CD1c-positive myeloid dendritic cell (primary cell): ENCODE measurements around the gene GAS2L2.

Experiments
- DNase-seq: peaks from one replicate; pipeline ENCODE4 v3.0.0-alpha.2; 2016; ENCODE audit errors: extremely low spot score

Gene GAS2L2

DNA sequence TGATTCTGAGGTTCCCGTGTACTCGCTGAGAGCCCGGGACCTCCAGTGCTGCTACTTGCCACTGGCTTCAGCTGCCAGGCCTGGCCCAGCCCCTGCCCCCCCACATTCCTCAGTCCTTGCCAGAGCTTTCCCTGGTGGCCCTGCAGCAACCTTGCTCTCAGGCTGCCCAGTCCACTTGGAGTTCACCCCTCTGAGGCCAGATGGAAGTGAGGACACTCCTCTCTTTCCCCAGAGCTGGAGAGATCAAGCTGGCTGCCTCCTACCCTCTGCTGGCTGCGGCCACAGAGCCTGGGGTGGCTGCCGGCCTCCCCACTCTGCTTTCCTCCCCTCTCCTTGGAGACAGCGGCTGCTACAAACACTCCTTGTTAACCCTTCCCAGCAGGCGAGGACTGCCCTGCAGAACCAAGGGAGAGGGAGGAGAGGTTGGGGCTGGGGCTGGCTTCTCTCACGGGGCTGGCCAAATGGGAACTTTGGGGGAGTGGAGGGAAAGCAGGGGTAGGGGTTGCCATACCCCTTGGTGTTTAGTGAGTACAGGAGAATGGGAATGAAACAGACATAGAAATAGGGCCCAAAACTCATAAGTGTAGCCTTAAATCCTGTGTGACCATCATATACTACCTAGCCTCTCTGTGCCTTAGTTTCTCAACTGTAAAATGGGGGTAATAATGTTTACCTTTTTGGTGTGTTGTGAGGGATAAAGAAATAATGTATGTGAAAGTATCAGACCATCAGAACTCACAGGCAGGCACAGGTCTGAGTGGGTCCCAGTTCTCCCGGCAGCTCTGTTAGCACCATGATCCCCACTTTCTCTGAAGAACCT lies at the start of gene GAS2L2:
GAS2L2 (minus strand) TSS at position 295 of the 820 bp plus-strand sequence. CDS start 389 bp downstream, outside the sequence.
- no peak for DNase-seq

DNA sequence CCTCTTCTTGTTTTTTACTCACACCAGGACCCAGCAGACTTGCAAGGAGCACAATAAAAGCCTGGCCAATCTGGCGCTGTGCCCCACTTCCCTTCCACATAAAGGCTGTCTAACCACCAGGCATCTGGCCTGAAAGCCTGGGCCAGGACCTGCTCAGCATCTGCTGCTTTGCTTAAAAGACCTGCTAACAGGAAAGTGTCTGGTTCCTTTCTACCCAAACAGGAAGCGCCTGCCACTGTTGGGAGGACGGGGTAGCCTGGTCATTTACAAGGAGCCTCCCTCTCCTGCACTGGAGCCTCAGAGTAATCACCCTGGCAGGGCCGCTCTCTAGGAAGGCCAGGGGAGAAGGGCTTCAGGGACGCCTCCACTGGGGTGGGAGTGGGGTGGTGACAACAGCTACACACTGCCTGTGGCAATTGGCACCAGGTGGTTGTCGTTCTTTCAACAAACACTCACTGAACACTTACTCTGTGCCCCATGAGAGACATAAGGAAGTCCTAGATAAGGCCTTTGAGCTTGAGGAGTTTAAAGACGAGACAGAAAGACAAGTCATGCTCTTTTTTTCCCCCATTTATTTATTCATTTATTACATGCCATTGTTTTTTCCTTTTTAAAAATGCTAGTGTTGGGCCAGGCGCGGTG lies 48.7 kb upstream of the GAS2L2 start:
- DNase-seq, result peak; percentile 25

DNA sequence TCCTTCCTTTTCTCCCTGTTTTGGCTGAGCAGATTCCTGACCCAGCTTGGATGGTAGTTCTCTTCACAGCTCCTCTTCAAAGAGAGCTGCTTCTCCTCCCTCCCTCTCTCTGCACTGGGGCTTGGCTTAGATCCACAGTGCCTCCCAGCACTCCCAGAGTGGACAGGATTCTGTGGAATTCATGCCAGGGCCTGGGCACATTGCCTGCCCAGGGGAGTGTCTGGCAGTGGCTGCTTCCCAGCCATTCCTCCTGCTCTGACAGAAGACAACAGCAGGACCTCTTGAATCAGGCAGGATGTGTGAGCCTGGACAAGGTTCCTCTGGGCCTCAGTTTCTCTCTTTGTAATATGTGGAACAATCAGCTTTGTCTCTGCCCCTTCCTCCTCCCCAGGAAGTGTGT lies 46.9 kb upstream of the GAS2L2 start:
- no peak for DNase-seq

DNA sequence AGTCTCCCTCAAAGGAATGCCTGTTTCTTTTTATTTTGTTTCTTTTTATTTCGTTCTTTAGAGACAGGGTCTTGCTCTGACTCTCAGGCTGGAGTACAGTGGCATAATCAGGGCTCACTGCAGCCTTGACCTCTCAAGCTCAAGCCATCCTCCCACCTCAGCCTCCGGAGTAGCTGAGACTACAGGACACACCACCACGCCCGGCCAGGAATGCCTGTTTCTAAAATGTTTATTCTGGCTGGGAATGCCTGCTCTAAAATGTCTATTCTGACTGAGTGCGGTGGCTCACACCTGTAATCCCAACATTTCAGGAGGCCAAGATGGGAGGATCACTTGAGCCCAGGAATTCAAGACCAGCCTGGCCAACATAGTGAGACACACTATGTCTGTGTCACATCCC lies 44.9 kb upstream of the GAS2L2 start:
- DNase-seq, result no peak

DNA sequence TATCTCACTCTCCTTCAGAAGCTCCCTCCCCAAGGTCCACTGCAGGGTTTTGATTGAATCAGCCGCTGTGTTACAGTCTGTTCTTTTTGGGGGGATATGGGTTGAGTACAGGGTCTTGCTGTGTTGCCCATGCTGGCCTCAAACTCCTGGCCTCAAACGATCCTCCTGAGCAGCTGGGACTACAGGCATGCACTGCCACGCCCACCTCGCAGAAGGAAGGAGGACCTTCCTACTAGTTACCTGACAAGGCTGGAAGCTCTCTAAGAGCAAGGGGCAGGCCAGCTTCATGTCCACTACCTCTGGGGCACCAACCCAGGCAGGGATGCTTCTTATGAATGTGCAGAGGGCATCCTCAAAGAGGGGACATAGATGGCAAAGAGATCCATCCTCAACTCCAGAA lies 44.3 kb upstream of the GAS2L2 start:
- DNase-seq, result no peak

DNA sequence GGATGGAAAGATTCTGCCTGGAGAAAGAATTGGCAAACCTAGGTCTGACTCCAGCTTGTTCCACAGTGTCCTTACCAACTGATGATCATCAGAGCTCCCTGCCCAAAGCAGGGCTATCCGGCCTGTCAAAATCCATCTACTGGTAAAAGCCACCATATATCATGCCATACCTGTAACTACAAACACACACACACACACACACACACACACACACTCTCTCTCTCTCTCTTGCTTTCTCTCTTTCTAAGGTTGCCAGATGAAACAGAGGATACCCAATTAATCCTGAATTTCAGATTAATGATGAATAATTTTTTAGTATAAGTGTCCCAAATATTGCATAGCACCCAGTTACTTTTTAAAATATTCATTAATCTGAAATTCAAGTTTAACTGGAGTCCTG lies 43.9 kb upstream of the GAS2L2 start:
- no peak for DNase-seq

DNA sequence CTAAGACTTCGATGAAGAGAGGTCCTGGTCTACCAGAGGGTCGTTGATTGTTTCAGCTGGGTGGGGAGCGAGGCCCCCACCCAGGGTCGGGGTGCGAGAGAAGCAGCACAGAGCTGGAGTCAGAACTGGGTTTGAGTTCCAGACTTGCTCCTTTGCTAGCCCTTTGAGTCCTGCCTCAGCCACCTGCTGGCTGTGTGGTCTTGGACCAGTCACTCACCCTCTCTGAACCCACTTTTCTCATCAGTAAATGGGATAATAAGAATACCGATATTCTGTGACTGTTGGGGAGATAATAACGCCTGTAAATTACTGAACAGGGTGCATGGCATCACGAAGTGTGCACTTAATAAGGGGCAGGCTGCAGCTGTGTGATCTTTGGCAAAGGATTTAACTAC lies 42.8 kb upstream of the GAS2L2 start:
- DNase-seq, result no peak

DNA sequence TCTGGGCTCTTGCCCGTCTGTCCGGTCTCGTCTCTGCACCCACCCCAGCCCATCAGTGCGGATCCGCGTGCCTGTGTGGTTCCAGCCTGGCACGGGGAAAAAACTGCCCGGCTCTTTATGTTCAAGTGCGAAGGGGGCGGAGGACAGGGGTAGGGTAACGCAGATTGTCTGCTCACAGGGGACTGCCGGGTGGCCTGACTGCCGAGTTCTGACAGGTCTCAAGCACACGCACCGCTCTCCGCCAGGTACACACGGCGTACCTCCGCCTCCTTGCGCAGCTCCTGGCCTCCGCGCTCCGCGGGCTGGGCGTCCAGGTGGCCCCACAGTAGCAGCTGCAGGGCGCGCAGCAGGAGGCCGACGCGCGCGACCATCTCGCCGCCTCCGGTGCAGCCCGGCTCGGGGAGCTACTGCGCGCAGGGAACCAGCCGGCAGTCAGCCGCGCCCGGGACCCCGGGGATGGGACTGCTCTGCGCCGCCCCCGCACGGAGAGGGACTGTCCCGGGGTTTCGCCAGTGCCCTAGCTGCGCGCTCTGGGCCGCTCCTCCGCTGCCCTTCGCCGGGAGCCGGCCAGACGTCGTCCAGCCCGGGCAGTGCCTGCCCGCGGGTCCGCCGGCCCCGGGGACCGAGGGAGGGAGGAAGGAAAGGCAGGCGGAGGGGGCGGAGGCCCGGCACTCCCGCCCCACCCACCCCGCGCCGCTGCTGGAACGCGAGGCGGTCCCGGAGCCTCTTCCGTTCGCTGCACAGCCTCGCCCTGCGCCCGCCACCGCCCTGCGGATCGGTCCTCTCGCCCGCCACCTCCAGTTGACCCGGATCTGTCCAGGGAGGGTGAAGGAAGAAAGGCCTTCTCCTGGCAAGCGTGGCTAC lies 42.2 kb upstream of the GAS2L2 start, which contains the start of gene MMP28:
MMP28 (minus strand) TSS at position 635 of the 864 bp plus-strand sequence; CDS start at position 371, 264 bp downstream.
- peak; percentile 24 for DNase-seq

DNA sequence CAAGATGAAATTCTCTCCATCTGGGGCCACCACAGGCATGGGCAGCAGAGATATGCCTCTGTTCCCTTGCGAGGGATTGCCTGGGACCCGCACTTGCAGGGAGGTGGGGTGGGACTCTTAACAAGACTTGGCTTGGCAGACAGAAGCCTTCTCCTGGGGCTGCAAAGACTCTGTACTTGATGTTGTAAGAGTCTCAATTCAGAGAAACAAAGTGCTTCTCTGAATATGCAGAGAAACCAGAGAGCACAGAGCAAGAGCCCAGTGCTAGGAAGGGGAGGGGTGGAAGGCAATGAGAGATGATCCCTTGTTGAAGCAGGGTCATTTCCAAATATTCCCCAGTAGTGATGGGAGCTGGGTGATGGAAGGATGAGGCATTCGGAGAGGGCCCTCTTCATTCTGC lies 40.2 kb upstream of the GAS2L2 start:
- DNase-seq, result no peak

DNA sequence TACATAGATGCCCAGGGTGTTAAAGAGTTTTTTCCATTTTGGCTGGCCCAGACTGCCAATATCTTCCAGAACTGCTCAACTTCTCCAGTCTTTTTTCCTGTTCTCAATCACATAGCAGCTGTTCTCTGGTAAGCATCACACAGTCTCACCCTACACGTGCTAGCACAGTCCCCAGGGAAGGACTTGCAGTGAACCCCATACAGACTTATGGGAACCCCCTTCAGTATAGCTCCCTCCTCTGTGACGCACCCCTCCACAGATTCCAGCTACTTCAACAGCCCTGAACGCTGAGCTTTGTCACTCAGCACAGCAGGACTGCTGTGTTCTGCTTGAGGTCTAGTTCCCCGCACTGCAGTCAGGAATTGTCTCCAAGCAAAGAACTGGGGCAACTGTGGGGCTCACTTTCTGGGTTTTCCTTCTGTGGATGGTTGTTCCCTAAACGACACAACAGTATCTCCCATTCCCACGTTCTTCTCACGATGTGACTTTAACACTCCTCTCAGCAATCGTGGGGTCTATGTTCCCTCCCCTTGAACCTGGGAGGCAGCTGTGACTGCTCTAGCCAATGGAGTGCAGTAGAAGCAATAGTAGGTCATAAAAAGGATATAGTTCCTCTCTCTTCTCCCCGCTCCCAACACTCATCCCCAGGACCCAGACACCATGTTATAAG lies 38.8 kb upstream of the GAS2L2 start:
- DNase-seq, result no peak

DNA sequence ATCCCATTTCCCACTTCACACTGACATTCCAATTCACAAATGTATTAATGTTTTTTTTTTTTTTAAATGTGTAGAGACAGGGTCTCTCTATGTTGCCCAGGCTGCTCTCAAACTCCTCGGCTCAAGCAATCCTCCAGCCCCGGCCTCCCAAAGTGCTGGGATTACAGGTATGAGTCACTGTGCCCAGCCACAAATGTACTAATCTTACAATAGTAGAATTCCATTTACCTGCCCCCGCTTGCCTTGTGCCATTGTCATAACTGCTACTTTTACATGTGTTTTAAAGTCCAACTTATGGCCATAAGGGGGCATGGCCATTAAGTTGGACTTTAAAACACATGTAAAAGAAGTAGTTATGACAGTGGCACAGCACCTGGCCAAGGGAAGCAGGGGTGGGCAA lies 37.8 kb upstream of the GAS2L2 start:
- no peak for DNase-seq

DNA sequence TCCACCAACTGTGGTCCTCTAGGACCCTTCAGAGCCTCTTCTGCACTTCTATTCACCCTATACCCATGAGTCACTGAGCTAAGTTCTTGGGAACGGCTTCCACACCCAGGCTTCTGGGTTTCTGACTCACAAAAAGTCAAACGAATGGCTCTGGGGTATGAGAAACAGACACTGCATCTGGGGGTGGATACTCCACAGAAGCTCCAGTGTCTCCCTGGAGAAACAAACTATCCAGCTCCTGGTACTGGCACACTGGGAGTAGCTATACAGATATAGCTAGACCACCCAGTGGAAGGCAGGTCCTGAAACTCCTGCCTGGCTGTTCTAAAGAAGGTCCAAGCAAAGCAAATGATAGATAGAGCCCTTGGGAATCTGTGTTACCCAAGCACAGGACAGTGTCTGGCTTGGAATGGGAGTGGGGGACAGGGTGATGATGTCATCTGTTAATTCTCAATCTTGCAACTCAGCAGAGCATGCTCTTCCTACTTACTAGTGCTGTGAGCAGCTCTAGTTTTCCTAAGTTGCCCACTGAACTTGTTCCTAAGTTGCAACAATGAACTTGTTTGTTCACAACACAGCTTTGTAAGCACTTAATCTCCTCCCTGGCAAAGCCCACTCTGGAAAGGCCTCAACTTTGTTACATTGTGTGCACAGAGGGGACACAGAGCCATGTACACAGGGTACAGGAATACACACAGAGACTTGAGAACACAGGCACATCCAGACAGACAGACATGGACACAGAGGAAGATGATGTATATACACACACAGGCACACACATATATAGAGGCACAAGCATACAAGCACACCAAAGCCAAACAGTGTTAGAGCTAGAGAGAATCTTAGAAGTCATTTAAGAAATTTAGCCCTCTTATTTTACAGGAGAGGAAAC lies 35.7 kb upstream of the GAS2L2 start:
- DNase-seq, result no peak

DNA sequence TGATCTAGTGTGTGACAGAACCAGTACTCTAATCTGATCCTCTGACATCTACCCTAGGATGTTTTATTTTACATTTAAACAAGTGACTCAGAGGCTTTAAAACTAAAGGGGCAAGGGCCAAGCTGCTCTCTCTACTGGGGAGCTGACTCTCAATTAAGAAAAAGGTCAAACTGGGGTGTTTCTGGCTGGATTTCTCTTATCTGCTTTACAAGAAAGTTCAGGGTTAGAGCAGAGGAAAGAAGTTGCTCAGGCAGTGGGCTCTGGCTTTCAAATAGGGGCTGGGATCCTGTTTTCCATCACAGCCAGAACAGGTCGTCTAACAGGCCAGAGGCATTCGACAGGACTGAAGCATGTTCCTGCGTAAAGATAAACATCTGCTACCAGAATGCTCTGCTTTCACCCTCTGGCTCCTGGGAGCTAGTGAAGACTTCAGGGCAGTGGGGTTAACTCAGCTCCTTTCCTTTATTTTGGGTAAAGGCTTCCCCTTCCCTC lies 33.9 kb upstream of the GAS2L2 start:
- no peak for DNase-seq

DNA sequence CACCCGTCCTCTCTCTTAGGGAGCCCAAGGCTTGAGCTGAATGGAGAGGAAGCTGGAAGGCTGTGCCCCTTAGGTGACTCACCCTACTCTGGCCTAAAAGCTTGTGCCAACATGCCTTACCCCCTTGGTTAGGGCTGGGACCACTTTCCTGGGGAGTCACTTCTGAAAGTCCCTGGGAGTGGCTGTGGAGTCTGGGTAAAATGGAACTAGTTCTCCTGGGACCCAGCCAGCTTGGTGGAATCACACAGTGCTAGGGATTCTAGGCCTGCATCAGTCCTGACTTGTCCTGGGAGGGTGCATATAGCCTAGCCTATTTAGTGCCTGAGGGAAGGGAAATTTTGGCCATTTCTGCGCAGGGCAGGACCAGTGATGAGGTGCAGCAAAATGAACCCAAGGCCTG lies 31.9 kb upstream of the GAS2L2 start:
- no peak for DNase-seq

DNA sequence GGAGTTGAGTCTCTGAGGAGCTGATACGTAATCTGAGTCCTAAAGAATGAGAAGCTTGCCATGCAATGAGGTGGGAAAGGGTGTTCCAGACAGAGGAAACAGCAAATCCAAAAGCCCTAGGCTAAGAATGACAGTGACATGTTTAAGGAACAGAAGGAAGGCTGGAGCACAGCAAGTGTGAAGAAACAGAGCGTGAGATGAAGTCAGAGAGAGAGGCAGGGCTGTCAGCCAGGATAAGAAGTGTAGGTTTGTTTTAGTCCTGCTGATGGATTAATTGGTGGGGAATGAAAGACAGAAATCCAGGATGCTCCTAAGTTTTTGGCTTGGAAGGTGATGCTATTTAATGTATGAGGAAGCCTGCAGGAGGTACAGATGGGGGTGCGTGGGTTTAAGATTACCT lies 27.9 kb upstream of the GAS2L2 start:
- DNase-seq, result no peak

DNA sequence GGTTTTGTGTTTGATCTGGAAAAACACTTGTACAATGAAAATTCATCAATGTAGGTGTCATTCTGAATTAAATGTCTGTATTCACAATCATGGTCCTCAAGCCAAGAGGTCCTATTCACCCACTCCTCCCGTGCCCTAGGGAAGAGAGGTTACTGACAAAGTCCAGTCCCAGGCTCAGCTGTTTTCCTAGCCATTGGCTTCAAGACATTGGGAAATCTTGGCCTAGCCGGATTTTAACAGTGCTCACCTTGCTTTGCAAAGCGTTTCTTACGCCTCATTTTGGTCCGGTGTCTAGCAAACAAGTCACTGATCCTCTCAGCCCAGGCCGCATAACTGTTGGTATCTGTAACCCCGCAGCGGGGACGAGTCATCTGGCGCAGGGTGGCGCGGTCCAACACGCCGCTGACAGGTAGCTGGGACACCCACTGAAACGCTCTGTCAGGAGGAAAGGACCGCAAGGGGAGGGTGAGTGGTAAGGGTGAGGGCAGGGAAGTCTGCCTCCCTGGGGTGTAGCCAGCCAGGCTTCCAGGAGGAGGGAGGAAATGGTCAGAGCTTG lies 25.7 kb upstream of the GAS2L2 start:
- DNase-seq, result no peak

DNA sequence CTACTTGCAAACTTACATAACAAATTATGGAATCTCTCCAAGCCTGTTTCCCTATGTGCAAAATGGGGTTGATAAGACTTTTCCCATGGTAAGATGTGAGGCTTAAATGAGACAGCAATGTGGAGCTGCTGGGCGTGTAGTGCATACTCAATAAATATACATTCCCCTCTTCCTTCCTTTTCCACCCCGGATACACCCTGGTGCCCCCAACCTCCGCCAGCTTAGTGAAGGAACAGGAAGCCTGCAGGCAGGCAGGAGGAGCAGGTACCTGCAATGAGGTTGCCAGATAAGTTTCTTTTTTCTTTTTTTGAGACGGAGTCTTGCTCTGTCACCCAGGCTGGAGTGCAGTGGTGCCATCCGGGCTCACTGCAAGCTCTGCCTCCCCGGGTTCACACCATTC lies 22.5 kb upstream of the GAS2L2 start:
- DNase-seq, result no peak

DNA sequence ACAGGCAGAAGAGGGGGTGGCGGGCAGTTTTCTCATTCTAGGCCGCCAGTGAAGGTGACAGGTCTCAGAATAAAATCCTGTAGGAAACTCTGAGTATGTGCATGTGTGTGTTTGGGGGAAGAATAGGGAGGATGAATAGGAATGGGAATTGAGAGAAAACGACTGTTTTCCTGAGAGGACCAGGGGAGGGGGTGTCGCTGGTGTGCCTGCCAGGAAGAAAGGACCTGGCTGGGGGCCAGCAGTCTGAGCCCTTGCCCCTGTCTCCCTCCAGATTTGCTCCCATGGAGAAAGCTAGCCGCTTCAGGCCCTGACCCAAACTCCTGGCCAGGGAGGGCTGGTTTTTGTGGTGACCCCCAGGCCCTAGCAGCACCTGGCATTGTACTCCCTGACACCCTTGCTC lies 22.0 kb upstream of the GAS2L2 start:
- no peak for DNase-seq

DNA sequence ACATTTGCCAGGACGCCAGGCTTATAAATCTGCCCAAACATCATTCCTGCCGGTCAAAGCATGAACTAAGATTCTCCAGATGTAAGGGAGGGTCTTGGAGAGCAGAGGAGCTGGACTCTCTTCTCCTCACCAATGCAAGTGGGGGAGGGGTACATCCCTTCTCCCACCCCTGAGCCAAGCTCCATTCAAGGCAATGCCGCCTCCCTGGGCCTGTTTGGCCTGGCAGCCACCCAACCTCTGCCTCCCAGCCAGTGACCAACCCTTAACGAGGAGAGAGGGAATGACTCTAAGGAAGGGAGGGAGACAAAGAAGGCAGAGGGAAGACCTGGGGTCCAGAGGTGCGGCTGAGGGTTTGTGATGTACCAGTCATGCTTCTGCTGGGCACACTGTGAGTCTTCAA lies 21.5 kb upstream of the GAS2L2 start:
- DNase-seq, result no peak

DNA sequence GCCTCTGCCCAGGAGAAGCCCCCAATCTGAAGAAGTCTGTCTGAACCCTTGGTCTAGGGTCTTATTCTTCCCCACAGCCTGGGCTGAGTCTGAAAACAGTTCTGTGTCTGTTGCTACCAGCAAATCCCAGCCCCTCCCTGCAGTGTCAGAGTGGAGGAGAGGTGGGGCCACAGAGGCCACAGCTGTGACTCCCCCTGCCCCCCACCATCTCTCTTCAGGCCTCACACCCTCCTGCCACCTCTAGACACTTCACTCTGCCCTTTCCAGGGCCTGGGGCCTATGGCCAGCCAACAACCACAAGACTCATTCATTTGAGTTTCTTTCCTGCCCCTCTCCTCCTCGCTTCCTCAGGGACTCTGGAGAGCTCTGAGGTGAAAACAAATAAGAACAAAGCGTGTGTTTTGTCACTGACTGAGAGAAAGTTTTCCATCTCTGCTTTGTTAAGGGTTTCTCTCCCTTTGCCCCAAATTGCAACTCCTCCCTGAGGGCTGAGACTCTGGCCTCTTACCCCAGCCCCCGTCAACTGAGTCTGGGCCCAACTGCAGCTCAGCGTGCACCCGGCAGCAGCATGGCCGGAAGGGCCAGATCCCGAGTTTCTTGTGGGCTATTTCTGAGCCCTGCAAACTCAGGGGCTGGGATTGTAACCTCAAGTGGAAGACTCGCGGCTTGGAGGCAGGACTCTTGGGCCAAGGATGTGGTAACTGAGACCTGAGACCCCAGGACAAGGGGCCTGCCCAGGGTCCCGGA lies 20.8 kb upstream of the GAS2L2 start:
- DNase-seq, result no peak
